ENCODE measurements around the gene GFRA1.
"Not testable (repeated sequence)": the region's sequence is repeated elsewhere in the genome, so short reads cannot be mapped to it uniquely, and the experiment has no call there.

GFRA1 gene

GRCh38 chr10:116056445-116057293, 216.3 kb downstream of the GFRA1 start:
- DNase-seq: no peak

GRCh38 chr10:116055917-116056252, 217.1 kb downstream of the GFRA1 start:
- no peak for DNase-seq

GRCh38 chr10:116055252-116055916, 217.6 kb downstream of the GFRA1 start:
- no peak for DNase-seq

- no peak for DNase-seq
Observed at GRCh38 chr10:116053910-116054309, 219.1 kb downstream of the GFRA1 start.

- DNase-seq: not testable (repeated sequence)
Observed at GRCh38 chr10:116053009-116053730, 219.8 kb downstream of the GFRA1 start.

GRCh38 chr10:116052522-116052921, 220.5 kb downstream of the GFRA1 start:
- not testable (repeated sequence) for DNase-seq

- no peak for DNase-seq
Observed at GRCh38 chr10:116049974-116050304, 223.1 kb downstream of the GFRA1 start.

- DNase-seq: no peak
Observed at GRCh38 chr10:116049158-116049973, 223.6 kb downstream of the GFRA1 start.

GRCh38 chr10:116045366-116046356, 227.3 kb downstream of the GFRA1 start:
- DNase-seq: no peak

GRCh38 chr10:116044801-116045248, 228.2 kb downstream of the GFRA1 start:
- no peak for DNase-seq

GRCh38 chr10:116043861-116044260, 229.1 kb downstream of the GFRA1 start:
- no peak for DNase-seq

GRCh38 chr10:116043304-116043703, 229.7 kb downstream of the GFRA1 start:
- DNase-seq: no peak

GRCh38 chr10:116041948-116042347, 231.1 kb downstream of the GFRA1 start:
- no peak for DNase-seq

- no peak for DNase-seq
Observed at GRCh38 chr10:116039612-116040011, 233.4 kb downstream of the GFRA1 start.

- no peak for DNase-seq
Observed at GRCh38 chr10:116038259-116038658, 234.7 kb downstream of the GFRA1 start.

GRCh38 chr10:116035406-116035805, 237.6 kb downstream of the GFRA1 start:
- not testable (repeated sequence) for DNase-seq

GRCh38 chr10:116030576-116030975, 242.4 kb downstream of the GFRA1 start:
- no peak for DNase-seq

GRCh38 chr10:116029826-116030225, 243.2 kb downstream of the GFRA1 start:
- DNase-seq: no peak

GRCh38 chr10:116027355-116027754, 245.7 kb downstream of the GFRA1 start:
- no peak for DNase-seq

- DNase-seq: no peak
Observed at GRCh38 chr10:116026725-116027124, 246.3 kb downstream of the GFRA1 start.

GRCh38 chr10:116026315-116026714, 246.7 kb downstream of the GFRA1 start:
- no peak for DNase-seq
